Heart left ventricle (tissue), 16 donors: ENCODE data around the gene PCK2. TPM values are rescaled to one million over a fixed set of nuclear protein-coding genes. Genes with fewer than 3 reads are reported as not detected.
A peak's percentile ranks its signal among the peaks of the same experiment; 100 is the strongest.

Source experiments
- ATAC-seq, 4 donors: fragments of 200-7000 bp; cut with Tn5 transposase; one replicate each; pipeline ENCODE4 v1.9.1; 2020 to 2022; ENCODE audit warnings: moderate library complexity in 4 of 4, mild to moderate bottlenecking in 3 of 4, moderate number of reproducible peaks in 1 of 4
- DNase-seq, 5 donors: peaks; one replicate each; pipeline ENCODE4 v3.0.0-alpha.2; 2020
- H3K27ac ChIP-seq, 12 donors: fragments of 200-600 bp; sonication (generic) in 4 of 12; one replicate each; pipeline versions ENCODE4 v1.5.0 to v1.8.0; 2016 to 2022; ENCODE audit warnings: mild to moderate bottlenecking in 2 of 12
- H3K27me3 ChIP-seq, 9 donors: fragments of 200-600 bp; sonication (generic) in 2 of 9; one replicate each; pipeline versions ENCODE4 v1.5.1 to v1.8.0; 2016 to 2022; ENCODE audit warnings: mild to moderate bottlenecking in 3 of 9
- H3K36me3 ChIP-seq, 9 donors: fragments of 200-600 bp; sonication (generic) in 2 of 9; one replicate each; pipeline versions ENCODE4 v1.5.0 to v1.8.0; 2018 to 2022; ENCODE audit warnings: mild to moderate bottlenecking in 2 of 9
- H3K4me1 ChIP-seq, 12 donors: fragments of 200-600 bp; sonication (generic) in 4 of 12; one replicate each; pipeline versions ENCODE4 v1.5.0 to v1.8.0; 2016 to 2022; ENCODE audit warnings: mild to moderate bottlenecking in 3 of 12
- H3K4me3 ChIP-seq, 12 donors: fragments of 200-600 bp; sonication (generic) in 4 of 12; one replicate each; pipeline versions ENCODE4 v1.5.0 to v1.8.0; 2017 to 2022; ENCODE audit warnings: mild to moderate bottlenecking in 9 of 12, moderate library complexity in 4 of 12
- H3K9me3 ChIP-seq, 12 donors: fragments of 200-600 bp; sonication (generic) in 4 of 12; one replicate each; pipeline versions ENCODE4 v1.5.0 to v1.8.0; 2016 to 2022; ENCODE audit warnings: mild to moderate bottlenecking in 1 of 12
- CTCF ChIP-seq, 12 donors: fragments of 200-600 bp; sonication (generic) in 4 of 12; IDR thresholded peaks; one replicate each; pipeline versions ENCODE4 v1.5.0 to v1.8.0; 2018 to 2022; ENCODE audit warnings: antibody characterized with exemption in 12 of 12, mild to moderate bottlenecking in 5 of 12
- POLR2A ChIP-seq, 2 donors: fragments of 450-650 bp; IDR thresholded peaks; one replicate each; pipeline ENCODE4 v1.6.1; 2017; ENCODE audit warnings: antibody characterized with exemption in 2 of 2, mild to moderate bottlenecking in 2 of 2, moderate library complexity in 2 of 2
- WGBS, 4 donors: extraction: QIAGEN DNeasy Blood & Tissue Kit in 2 of 4; methylation state at CpG; one replicate each; pipeline versions ENCODE4 v1.1.5 to v1.1.7; 2013 to 2018; 5-methylcytosine and 5-hydroxymethylcytosine counted together
- intact Hi-C, 10 donors: fragments of 100-400 bp; cut with DNase I; formaldehyde crosslinking; loops; one replicate each; pipeline versions ENCODE4 v1.11.1 to v1.14.2; 2022
- polyA plus RNA-seq, 2 donors: library from polyadenylated mRNA; stranded (reverse); fragments of 200-250 nt; gene quantifications; one replicate each; pipeline ENCODE4 v1.2.3, GENCODE V29; 2013
- total RNA-seq, 9 donors: library from RNA; depleted of rRNA in 2 of 9; stranded (reverse); fragments of >200 nt in 2 of 9; fragmentation: NEBNext Ultra II Directional in 3 of 9; extraction: Animal tissue kit (Norgen Biotek cat#: 25700) in 3 of 9; gene quantifications; one replicate each; pipeline versions ENCODE4 v1.1.0 to v1.2.4, GENCODE V29; 2016 to 2023
- donor health status: ischemic (EF 13 %, LVEDD 7.1; RV severe dilation, severe dysfunction).
- donor health status: healthy with polysubstance abuse.
- donor health status: DM: no; HTN: yes; CAD: no.
- donor health status: DM: no; HTN: no; CAD: no.
- donor health status: ischemic (EF 25% LVEDD 6.9; RV normal size, moderate dysfunction).
- donor health status: ischemic (EF 25% LVEDD 5.7; RV mildly dilated, moderate dysfunction).
- donor health status: healthy.
- donor health status: DM: yes; HTN: yes; CAD: no.
- donor health status: ischemic (EF 35%, LVEDD 5.7; RV mildly dilated, moderate dysfunction).
- donor health status: nonischemic (EF 11% LVEDD 7.7; RV severe dilation, severe dysfunction).
- donor health status: DM: yes; HTN: yes; CAD: no.
- donor health status: PGD.
- donor health status: ischemic (EF 29% LVEDD 5.4; RV normal size, mild dysfunction).
- donor health status: nonischemic (EF 23%, LVEDD 6.1; RV moderate dilation, normal function).

Gene PCK2
- total and polyA plus RNA-seq, 11 donors: 1.5 to 14.6 (median 3.9) TPM

- no peak for ATAC-seq
- no peak overlapping the region for H3K4me3 ChIP-seq
- DNase-seq: peak in 1 of 5 donors; percentile 13
- H3K27me3 ChIP-seq: peaks cover 0 to 27% (median 8%) of the 10 kb centered on the region in 9 donors
- peaks cover 0 to 14% (median 10%) of the 10 kb centered on the region in 12 donors for H3K4me1 ChIP-seq
- TF ChIP-seq CTCF (IDR thresholded peaks at IDR 0.05) (no peak), POLR2A (IDR thresholded peaks at IDR 0.05) (no peak)
- intact Hi-C loops: no loop called here
- H3K9me3 ChIP-seq: no peaks in the 10 kb centered on the region
- WGBS, 4 donors: 72 to 86% (median 76%) methylated on average over 3 of the region's 3 CpGs
- H3K36me3 ChIP-seq: no peaks in the 10 kb centered on the region
- H3K27ac ChIP-seq: no peak overlapping the region
Observed at GRCh38 chr14:24078146-24078545, 16.0 kb upstream of the PCK2 start.

- Histone ChIP-seq H3K27ac (no peak overlapping the region), H3K4me1 (peaks cover 0 to 14% (median 10%) of the 10 kb centered on the region in 12 donors), H3K4me3 (no peak overlapping the region), H3K27me3 (peaks cover 0 to 20% (median 3%) of the 10 kb centered on the region in 9 donors), H3K9me3 (no peaks in the 10 kb centered on the region), H3K36me3 (no peaks in the 10 kb centered on the region)
- ATAC-seq: no peak
- WGBS, 4 donors: 89 to 92% (median 90%) methylated on average over 9 of the region's 9 CpGs
- TF ChIP-seq POLR2A (IDR thresholded peaks at IDR 0.05): no peak
- TF ChIP-seq CTCF (IDR thresholded peaks at IDR 0.05): no peak
- DNase-seq: peak in 1 of 5 donors; percentile 2
- intact Hi-C loops: no loop called here
Observed at GRCh38 chr14:24079491-24080141, 14.5 kb upstream of the PCK2 start.

GRCh38 chr14:24080142-24080530 is 14.0 kb upstream of the PCK2 start:
- DNase-seq: peak in 1 of 5 donors; percentile 40
- TF ChIP-seq CTCF (IDR thresholded peaks at IDR 0.05) (no peak), POLR2A (IDR thresholded peaks at IDR 0.05) (no peak)
- H3K9me3 ChIP-seq: no peaks in the 10 kb centered on the region
- peaks cover 0 to 20% (median 3%) of the 10 kb centered on the region in 9 donors for H3K27me3 ChIP-seq
- no peaks in the 10 kb centered on the region for H3K36me3 ChIP-seq
- intact Hi-C loops: no loop called here
- H3K4me1 ChIP-seq: peaks cover 0 to 14% (median 10%) of the 10 kb centered on the region in 12 donors
- 81 to 88% (median 82%) methylated on average over 6 of the region's 6 CpGs for WGBS, 4 donors
- H3K4me3 ChIP-seq: no peak overlapping the region
- ATAC-seq: no peak
- no peak overlapping the region for H3K27ac ChIP-seq

GRCh38 chr14:24080888-24081738 is 13.0 kb upstream of the PCK2 start:
- intact Hi-C loops: no loop called here
- Histone ChIP-seq H3K27ac (peak overlapping the region in 4 of 12 donors; percentile 6 to 60 (median 48)), H3K36me3 (no peaks in the 10 kb centered on the region), H3K4me1 (peaks cover 0 to 14% (median 10%) of the 10 kb centered on the region in 12 donors), H3K27me3 (peaks cover 0 to 20% (median 3%) of the 10 kb centered on the region in 9 donors), H3K9me3 (no peaks in the 10 kb centered on the region), H3K4me3 (peak overlapping the region; percentile 44 to 74 (median 58))
- DNase-seq (peak in 3 of 5 donors; percentile 43 to 78 (median 58)), ATAC-seq (peak; percentile 68 to 86 (median 80))
- TF ChIP-seq POLR2A (IDR thresholded peaks at IDR 0.05): no peak
- TF ChIP-seq CTCF (IDR thresholded peaks at IDR 0.05): no peak
- 0 to 1% (median 1%) methylated on average over 24 to 74 of the region's 74 CpGs for WGBS, 4 donors
